VCaP (cell line): ENCODE results near the gene PNPLA7.
"Not testable (repeated sequence)": the region's sequence is repeated elsewhere in the genome, so short reads cannot be mapped to it uniquely, and the experiment has no call there.

Experiments
- H3K27ac ChIP-seq: fragments of 450-650 bp; 2 replicates; pipeline ENCODE4 v1.5.1; 2017
- CTCF ChIP-seq: fragments of 450-650 bp; conservative IDR thresholded peaks from 2 replicates; pipeline ENCODE4 v1.5.1; 2017; ENCODE audit warnings: mild to moderate bottlenecking, moderate library complexity

Gene PNPLA7

GRCh38 chr9:137522746-137523455, 27.3 kb downstream of the PNPLA7 start:
- no peak overlapping the region for H3K27ac ChIP-seq
- no peak for TF ChIP-seq CTCF

GRCh38 chr9:137521405-137521985, 28.7 kb downstream of the PNPLA7 start:
- no peak overlapping the region for H3K27ac ChIP-seq
- TF ChIP-seq CTCF = no peak

GRCh38 chr9:137520614-137521404, 29.4 kb downstream of the PNPLA7 start:
- H3K27ac ChIP-seq = no peak overlapping the region
- no peak for TF ChIP-seq CTCF

GRCh38 chr9:137519553-137519952, 30.6 kb downstream of the PNPLA7 start:
- TF ChIP-seq CTCF = no peak
- no peak overlapping the region for H3K27ac ChIP-seq

- H3K27ac ChIP-seq = not testable (repeated sequence)
Observed at GRCh38 chr9:137518661-137519459, 31.3 kb downstream of the PNPLA7 start.

GRCh38 chr9:137516144-137516917, 33.9 kb downstream of the PNPLA7 start:
- no peak for TF ChIP-seq CTCF
- H3K27ac ChIP-seq = no peak overlapping the region

GRCh38 chr9:137515338-137515724, 34.9 kb downstream of the PNPLA7 start:
- no peak overlapping the region for H3K27ac ChIP-seq
- no peak for TF ChIP-seq CTCF
